Neutrophil (primary cell): ENCODE measurements around the gene DNAJC4.
"Not testable (repeated sequence)": the region's sequence is repeated elsewhere in the genome, so short reads cannot be mapped to it uniquely, and the experiment has no call there.

Experiments
- H3K27ac ChIP-seq: fragments of 200-600 bp; sonication (generic); 2 replicates; pipeline ENCODE4 v1.5.1; 2016; ENCODE audit warnings: mild to moderate bottlenecking, moderate library complexity
- H3K27me3 ChIP-seq: fragments of 200-600 bp; sonication (generic); 2 replicates; pipeline ENCODE4 v1.6.0; 2016; ENCODE audit warnings: mild to moderate bottlenecking
- H3K36me3 ChIP-seq: fragments of 200-600 bp; sonication (generic); 2 replicates; pipeline ENCODE4 v1.5.1; 2017
- H3K4me1 ChIP-seq, 2 experiments: fragments of 200-600 bp in 1 of 2; sonication (generic) in 1 of 2; 1 replicate in 1 of 2; 2 replicates in 1 of 2; pipeline versions ENCODE4 v1.5.1 to v1.6.1; 2013 to 2016; ENCODE audit warnings: low read depth in 1 of 2, low read length in 1 of 2, mild to moderate bottlenecking in 1 of 2, moderate library complexity in 1 of 2; ENCODE audit not compliant: control insufficient read depth in 1 of 2, insufficient read depth in 1 of 2
- H3K4me3 ChIP-seq, 2 experiments: fragments of 200-600 bp in 1 of 2; sonication (generic) in 1 of 2; 1 replicate in 1 of 2; 2 replicates in 1 of 2; pipeline ENCODE4 v1.5.1; 2013 to 2016; ENCODE audit warnings: low read depth in 1 of 2, low read length in 1 of 2, mild to moderate bottlenecking in 1 of 2, moderate library complexity in 1 of 2
- H3K9me3 ChIP-seq: fragments of 200-600 bp; sonication (generic); 2 replicates; pipeline ENCODE4 v1.5.1; 2016
- CTCF ChIP-seq: fragments of 200-600 bp; sonication (generic); IDR thresholded peaks from 2 replicates; pipeline ENCODE4 v1.5.1; 2016; ENCODE audit warnings: antibody characterized with exemption

The DNAJC4 gene

GRCh38 chr11:64245401-64245796 lies 15.1 kb downstream of the DNAJC4 start:
- peak overlapping the region; percentile 55 to 85 for H3K4me3 ChIP-seq
- TF ChIP-seq CTCF: no peak
- H3K36me3 ChIP-seq: no peaks in the 10 kb centered on the region
- peaks cover 44 to 58% of the 10 kb centered on the region in 2 experiments for H3K4me1 ChIP-seq
- no peaks in the 10 kb centered on the region for H3K9me3 ChIP-seq
- H3K27ac ChIP-seq: peak overlapping the region; percentile 13
- H3K27me3 ChIP-seq: peaks cover 11% of the 10 kb centered on the region

- no peak for TF ChIP-seq CTCF
- H3K4me3 ChIP-seq: peak overlapping the region; percentile 55 to 85
- no peaks in the 10 kb centered on the region for H3K36me3 ChIP-seq
- H3K9me3 ChIP-seq: no peaks in the 10 kb centered on the region
- peaks cover 16% of the 10 kb centered on the region for H3K27me3 ChIP-seq
- peaks cover 47 to 58% of the 10 kb centered on the region in 2 experiments for H3K4me1 ChIP-seq
- peak overlapping the region; percentile 13 for H3K27ac ChIP-seq
Measured at GRCh38 chr11:64245797-64246620, 15.7 kb downstream of the DNAJC4 start.

- not testable (repeated sequence) for H3K36me3 ChIP-seq, H3K27ac ChIP-seq, H3K9me3 ChIP-seq
- peak overlapping the region; percentile 76 to 85 for H3K4me3 ChIP-seq
- peaks cover 16% of the 10 kb centered on the region for H3K27me3 ChIP-seq
- H3K4me1 ChIP-seq: peaks cover 48 to 57% of the 10 kb centered on the region in 2 experiments
Measured at GRCh38 chr11:64246621-64246870, 16.2 kb downstream of the DNAJC4 start.

- TF ChIP-seq CTCF: peak; percentile 41
- peak within 1 kb of the TSS; percentile 76 to 85 for H3K4me3 ChIP-seq
- peaks cover 16% of the 10 kb centered on the region for H3K27me3 ChIP-seq
- H3K9me3 ChIP-seq: no peaks in the 10 kb centered on the region
- peak within 1 kb of the TSS; percentile 59 for H3K27ac ChIP-seq
- no peaks in the 10 kb centered on the region for H3K36me3 ChIP-seq
- H3K4me1 ChIP-seq: peaks cover 50 to 57% of the 10 kb centered on the region in 2 experiments
Measured at GRCh38 chr11:64246871-64247728, 16.8 kb downstream of the DNAJC4 start, which contains the start of gene PPP1R14B. Gene PPP1R14B (minus strand): TSS chr11:64246943. CDS start chr11:64246673, 270 bp downstream.

GRCh38 chr11:64247729-64248531 lies 17.6 kb downstream of the DNAJC4 start:
- Histone ChIP-seq H3K27me3 (peaks cover 16% of the 10 kb centered on the region), H3K9me3 (no peaks in the 10 kb centered on the region), H3K4me1 (peaks cover 49 to 57% of the 10 kb centered on the region in 2 experiments), H3K4me3 (peak overlapping the region; percentile 76 to 85), H3K36me3 (no peaks in the 10 kb centered on the region), H3K27ac (no peak overlapping the region)
- TF ChIP-seq CTCF: no peak
